GM21447 (cell line): Measurements from ENCODE around the gene SARNP.
"Not testable (repeated sequence)": the region's sequence is repeated elsewhere in the genome, so short reads cannot be mapped to it uniquely, and the experiment has no call there.

ENCODE experiments used
- ATAC-seq: cut with Tn5 transposase; IDR thresholded peaks from one replicate; pipeline ENCODE4 v1.9.1; 2021; ENCODE audit not compliant: unreplicated experiment

Gene SARNP

DNA sequence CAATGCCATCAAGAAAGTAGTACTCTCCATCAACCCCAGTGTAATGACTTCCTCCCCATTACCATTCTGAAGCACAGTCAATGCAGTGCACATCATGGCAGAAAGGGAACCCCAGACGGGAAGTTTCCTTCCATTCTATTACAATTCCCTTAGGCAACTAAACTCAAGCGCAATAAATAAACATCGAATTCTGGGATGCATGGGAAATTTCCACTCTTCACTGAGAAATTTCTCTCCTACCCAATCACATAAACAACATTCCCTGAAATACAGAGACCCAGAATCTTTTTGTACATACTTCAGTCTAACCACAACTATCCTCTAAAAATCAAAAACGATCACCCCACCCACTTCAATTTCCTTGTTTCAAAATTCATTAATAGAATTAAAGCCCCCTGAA, 20.0 kb downstream of the SARNP start:
- ATAC-seq, result no peak

DNA sequence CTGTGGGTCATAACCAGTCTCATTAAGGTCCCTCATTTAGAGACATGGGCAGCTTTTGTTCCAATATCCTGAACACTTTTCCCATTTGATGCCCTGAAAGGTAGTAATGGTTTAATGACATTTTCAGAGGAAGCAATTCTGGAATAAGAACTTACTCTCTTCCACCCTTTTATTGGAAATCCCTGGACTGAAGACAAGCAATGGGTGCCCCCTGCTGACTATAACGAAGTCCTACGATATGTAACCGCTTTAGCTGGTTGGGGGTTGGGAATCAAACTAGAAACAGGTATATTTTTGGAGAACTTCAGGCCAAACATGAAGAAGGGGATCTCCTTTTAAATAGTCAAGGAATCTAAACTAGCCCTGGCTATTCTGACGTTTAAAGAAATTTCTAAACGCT, 20.5 kb downstream of the SARNP start:
- ATAC-seq, result no peak

DNA sequence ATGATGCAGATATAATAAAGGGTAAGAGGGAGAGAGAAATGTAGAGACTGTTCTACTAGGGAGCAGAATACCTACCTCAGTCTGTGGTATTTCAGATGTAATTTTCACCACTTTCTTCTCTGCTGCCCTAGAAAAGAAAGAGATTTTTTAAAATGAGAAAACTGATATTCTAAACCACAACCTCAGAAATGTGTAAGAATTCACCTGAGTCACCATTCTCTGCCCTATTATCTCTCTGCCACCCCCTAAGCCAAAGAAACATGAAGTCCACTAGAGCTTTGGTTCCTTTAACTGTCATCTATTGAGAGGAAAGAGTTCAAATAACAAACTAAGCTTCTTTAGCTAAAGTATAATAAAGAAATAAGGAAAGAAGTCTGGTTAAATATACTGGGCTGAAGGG, 21.6 kb downstream of the SARNP start:
- no peak for ATAC-seq

DNA sequence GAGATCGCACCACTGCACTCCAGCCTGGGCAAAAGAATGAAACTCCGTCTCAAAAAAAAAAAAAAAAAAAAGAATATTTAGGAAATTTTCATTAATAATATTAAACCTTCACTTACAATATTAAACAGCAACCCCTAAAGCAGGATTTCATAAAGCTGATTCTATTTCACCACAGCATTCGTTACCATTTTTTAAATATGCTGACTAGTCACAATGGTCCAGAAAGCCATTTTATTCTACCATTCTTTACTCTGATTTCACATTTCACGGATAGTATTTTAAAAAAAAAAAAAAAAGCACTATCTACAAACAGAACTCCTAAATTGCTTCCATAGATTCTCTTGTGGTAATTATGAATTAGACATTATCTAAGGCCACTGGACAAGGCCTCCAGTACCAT, 27.6 kb downstream of the SARNP start:
- no peak for ATAC-seq

DNA sequence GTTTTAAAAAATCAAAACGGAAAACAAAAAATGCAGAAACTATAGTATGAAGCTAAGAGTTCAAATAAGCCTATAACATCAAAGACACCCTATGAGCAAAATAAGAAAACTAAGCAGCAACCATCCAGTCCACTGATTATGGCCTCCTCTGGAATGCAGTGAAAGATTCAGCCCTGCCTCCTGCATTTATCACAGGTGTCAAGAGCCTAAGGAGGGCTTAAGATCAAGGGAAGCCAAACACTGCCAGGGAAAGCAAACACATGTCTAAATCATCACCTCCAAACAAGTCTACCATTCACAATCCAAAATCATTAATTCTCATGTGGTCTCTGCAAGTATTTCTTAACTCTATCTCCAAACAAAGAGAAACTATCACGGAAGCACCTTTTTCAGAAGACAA, 28.4 kb downstream of the SARNP start:
- ATAC-seq, result no peak

DNA sequence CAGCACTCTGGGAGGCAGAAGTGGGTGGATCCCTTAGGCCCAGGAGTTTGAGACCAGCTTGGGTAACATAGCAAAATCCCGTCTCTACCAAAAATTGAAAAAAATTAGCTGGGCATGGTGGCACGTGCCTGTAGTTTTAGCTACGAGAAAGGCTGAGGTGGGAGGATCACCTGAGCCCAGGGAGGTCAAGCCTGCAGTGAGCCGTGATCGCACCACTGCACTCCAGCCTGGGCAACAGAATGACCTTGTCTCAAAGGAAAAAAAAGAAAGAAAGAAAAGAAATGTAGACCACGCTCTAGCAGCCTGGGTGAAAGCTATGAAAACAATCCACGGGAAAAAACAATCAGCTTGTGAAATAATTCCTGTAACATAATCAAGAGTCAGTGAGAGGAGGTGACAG, 29.0 kb downstream of the SARNP start:
- ATAC-seq, result no peak

DNA sequence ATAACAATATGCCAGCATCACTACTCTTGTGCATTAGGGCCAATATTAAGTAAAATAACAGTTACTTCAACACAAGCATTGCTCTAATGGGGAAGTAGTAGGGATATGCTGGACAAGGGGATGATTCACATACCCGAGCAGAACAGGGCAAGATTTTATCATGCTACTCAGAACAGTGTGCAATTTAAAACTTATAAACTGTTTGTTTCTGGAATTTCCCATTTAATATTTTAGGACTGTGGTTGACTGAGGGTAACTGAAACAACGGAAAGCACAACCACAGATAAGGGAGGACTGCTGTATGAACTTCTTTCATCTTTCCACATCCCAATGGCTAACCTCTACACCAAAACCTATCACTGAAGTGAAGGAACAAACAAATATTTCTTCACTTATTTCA, 36.8 kb downstream of the SARNP start:
- no peak for ATAC-seq

DNA sequence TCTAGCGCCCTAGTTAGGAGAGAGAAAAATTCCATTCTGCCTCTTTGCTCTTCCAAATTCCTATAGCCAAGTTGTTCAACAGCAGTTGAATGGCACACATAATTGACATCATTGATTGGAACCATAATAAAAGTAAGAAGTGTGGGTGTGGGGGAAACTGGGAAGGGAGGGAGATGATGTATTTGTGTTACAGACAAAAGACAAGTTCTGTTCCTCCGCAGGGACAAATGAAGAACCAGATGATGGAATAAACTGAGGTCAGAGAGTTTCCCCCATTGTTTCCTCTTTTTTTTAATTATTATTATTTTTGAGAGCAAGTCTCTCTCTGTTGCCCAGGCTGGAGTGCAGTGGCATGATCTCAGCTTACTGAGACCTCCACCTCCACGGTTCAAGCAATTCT, 39.7 kb downstream of the SARNP start:
- ATAC-seq, result no peak

DNA sequence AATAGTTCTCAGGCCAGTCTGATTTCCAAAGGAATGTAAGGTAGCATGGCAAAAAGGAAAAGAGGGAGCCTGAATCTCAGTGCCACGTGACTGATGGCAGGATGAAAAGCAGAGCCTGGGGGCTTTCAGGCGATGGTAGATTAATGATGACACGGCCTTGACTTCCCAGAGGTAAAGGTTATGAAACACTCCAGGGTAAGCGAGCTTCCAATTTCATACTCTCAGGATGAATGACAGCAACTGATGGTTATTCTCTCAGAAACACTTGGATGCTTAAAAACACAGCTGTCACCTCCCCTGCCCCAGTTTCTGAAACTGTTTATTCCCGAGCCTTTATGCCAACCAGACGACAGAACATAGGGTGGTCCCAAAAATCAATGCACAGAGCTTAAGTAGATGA, 45.8 kb downstream of the SARNP start:
- no peak for ATAC-seq

DNA sequence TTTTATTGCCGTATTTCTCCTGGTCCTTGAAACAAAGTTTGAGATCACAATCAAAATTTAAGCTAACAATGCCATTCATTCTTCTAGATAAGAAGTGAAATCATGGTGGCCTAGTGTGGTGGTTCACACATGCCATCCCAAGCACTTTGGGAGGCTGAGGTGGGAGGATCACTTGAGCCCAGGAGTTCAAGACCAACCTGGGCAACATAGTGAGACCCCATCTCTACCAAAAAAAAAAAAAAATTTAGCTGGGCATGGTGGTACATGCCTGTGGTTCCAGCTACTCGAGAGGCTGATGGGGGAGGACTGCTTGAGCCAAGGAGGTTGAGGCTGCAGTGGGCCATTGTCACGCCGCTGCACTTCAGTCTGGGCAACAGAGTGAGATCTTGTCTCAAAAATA, 50.4 kb downstream of the SARNP start:
- ATAC-seq, result no peak

DNA sequence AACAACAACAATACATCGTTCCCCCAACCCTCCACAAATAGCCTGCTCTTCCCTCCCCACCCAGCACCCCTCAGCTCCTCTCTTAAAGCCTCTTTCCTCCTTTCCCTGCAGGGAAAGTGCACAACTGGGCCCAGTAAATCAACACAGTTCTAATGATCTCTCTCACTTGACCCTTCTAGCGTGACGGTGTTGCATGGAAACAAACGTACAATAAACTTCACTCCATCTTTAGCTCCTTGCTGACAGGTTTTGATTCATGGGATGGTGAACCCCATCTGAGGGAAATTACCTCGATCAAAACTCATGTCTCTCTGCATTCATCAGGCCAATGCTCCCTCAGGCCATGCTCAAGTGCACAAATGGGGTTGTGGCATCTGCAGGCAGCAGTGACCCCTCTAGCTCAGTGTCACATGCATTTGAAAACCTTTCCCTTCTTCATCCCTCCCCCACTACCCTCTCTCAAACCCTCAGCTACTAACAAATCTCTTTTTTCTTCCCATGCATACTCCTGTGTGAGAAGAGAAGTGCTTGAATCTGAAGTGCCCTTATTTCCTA, 51.7 kb downstream of the SARNP start:
- no peak for ATAC-seq

DNA sequence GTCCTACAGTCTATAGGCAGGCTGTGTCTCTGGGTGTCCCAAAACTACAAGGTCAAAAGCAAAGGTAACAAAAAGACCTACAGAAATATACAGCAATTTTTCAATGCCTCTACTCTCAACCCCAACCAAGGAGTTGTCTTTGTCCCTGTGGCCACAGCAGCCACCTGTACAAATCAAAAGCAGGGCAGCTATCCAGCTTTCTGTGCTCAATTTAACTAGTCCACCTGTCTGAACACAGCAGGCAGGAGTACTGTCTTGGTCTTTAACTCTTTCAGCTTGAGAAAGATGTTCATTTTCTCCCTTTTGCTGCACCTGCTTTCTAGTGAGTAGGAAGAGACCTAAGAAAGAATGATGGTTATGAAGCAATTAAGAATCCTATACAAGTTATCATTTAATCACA, 54.9 kb downstream of the SARNP start:
- ATAC-seq, result no peak

DNA sequence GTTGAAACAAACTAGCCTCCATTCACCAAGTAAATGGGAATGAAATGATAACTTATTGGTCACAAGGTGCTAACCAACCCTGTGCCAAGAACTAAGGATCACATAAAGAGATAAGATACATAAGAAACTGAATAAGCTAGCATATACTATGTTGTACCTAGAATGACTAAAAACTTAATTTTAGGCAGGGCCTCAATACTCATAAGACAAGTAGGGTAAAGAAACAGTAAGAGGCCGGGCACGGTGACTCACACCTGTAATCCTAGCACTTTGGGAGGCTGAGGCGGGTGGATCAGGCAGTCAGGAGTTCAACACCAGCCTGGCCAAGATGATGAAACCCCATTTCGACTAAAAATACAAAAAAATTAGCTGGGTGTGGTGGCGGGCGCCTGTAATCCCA, 56.9 kb downstream of the SARNP start:
- ATAC-seq, result no peak

DNA sequence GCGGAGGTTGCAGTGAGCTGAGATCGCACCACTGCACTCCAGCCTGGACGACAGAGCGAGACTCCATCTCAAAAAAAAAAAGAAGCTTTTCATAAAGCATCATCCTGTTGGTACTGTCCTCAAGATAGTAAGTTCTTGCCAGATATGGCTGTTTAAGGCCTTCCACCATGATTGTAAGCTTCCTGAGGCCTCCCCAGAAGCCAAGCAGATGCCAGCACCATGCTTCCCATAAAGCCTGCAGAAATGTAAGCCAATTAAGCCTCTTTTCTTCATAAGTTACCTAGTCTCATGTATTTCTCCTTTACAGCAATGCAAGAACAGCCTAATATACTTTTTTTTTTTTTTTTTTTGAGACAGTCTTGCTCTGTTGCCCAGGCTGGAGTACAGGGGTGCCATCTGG, 58.9 kb downstream of the SARNP start:
- ATAC-seq, result not testable (repeated sequence)

DNA sequence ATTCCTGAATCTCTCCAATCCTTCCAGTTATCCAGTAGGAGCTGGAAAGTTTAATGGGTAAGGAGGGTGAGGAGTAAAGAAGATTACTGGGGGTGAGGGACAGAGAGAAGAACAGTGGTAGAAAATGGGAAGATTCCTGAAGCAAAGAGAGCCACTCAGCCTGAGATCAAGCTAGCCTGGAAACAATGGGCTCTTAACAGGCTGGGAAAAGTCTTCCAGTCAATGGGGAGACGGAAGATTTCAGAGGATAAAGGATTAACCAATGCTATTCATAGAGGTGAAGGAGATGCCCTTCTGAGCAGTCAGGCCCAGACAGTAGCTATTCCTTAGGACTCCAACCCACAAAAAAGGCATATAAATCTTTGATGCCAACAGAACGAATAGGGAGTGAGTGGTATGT, 59.8 kb downstream of the SARNP start:
- no peak for ATAC-seq

DNA sequence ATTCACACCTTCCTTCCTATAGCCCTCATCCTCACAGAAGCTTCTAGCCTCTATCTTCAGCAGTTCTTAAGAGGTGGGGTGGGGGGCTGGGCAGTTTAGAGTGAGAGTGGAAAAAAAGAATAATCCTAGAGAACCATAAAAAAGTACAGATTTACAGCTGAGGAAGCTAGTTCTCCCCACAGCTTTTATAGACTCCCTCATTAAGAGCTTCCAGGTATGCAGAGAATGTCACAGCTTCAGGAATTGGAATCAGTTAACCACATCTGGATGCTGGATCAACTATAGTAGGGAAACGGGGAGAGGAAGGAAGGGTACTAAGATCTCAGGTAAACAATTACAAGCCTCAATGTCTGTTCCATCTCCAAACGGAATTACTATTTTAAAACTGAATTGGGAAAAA, 62.3 kb downstream of the SARNP start:
- no peak for ATAC-seq

DNA sequence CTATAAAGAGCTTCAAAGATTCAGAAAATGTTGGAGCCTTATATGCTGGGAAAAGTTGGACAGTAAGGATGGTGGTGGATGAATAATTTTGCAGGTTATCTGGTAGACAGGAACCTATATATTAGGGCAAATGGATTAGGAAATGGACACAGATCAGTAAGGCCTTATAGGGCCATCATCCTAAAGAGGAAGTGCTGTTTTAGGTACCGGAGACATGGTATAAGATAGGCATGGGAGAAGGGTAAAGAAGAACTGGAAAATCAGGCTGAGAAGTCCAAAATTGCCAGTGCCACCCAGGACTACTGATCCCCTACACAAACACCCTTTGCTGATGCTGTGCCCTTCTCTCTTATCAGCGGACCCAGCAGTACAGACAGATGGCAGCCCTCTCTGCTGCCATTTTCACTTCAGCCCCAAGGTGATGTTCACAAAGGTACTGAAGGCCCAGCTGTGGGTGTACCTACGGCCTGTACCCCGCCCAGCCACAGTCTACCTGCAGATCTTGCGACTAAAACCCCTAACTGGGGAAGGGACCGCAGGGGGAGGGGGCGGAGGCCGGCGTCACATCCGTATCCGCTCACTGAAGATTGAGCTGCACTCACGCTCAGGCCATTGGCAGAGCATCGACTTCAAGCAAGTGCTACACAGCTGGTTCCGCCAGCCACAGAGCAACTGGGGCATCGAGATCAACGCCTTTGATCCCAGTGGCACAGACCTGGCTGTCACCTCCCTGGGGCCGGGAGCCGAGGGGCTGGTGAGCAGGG, 69.1 kb downstream of the SARNP start:
- ATAC-seq, result no peak

DNA sequence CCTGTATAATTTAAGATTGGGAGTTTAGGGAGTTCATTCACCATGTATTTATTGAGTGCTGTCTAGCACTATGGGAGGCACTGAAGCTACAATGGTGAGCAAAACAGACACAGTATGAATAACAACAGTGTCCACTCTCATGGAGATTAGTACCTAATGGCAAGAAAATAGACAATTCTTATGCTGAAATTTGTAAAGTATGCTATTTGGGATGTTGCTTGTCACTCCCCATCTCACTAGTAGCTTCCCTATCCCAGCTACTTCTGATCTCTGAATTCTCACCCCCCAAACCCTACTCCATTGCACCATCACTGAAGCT, 70.7 kb downstream of the SARNP start:
- no peak for ATAC-seq

DNA sequence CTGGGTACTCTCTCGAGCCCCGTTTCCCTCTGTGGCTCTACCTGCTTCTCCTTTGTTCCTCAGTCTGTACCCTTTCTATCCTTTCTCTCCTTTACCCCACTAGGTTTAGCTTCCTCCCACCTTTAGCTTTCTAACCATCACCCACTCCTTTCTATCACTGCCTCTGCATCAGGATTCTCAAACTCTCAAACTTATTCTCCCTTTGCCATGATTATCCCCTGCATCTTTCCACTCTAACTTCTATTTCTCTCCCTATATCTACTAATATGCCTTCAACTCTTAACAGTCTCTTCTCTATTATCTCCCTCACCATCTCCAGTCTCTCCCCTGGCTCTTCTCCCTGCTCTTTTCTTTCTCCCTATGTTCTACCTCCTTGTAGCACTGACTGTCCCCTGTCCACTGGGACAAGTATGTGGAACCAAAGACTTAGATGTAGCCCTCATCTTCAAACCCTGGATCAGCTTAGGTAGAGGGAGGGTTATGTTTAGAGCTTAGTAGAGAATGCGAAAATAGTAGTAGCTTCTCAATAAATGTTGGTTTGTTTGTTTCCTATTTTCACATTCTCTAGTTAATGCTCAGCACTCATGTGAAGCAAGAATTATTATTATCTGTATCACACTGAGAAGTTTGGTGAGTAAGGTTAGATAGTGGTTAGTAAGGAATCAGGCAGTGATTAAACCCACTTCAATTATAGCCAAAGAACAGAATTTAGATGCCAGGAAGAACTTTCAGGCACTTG, 71.2 kb downstream of the SARNP start:
- no peak for ATAC-seq

DNA sequence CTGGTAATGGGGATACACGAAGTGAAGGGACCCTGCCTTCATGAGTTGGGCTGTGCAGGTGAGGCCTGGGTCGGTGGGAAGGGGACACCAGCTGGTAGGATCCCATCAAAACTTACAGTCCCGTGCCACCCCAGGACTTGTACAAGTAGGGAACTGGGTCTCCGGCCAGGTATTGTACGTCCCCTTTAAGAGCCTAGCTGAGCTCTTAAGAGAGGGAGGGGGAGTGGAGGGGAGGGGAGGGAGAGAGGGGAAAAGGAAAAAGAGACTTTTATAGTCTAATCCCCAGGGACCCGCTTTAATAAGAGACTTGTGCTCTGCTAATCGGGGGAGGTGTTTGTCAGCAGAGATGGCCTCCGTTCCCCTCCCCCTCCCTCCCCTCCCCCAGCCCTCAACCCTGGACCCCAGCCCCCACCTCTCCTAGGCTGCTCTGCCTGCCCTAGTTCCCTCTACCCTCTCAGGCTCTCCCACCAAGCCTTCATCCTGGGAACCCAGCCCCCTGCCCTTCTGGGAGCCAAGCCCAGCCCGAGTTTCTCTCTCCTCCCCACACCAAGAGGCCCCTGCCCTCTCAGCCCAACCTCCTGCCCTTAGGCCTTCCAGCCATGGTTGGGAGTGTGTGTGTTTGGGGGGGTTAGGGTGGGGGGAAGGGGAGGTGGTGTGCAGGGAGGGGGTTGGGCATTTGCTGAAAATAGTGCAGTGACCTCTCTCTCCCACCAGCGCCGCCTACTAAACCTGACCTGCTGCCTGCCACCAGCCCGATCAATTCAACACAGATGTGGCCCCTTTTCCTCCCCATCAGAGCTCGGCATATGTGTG, 72.0 kb downstream of the SARNP start:
- no peak for ATAC-seq

DNA sequence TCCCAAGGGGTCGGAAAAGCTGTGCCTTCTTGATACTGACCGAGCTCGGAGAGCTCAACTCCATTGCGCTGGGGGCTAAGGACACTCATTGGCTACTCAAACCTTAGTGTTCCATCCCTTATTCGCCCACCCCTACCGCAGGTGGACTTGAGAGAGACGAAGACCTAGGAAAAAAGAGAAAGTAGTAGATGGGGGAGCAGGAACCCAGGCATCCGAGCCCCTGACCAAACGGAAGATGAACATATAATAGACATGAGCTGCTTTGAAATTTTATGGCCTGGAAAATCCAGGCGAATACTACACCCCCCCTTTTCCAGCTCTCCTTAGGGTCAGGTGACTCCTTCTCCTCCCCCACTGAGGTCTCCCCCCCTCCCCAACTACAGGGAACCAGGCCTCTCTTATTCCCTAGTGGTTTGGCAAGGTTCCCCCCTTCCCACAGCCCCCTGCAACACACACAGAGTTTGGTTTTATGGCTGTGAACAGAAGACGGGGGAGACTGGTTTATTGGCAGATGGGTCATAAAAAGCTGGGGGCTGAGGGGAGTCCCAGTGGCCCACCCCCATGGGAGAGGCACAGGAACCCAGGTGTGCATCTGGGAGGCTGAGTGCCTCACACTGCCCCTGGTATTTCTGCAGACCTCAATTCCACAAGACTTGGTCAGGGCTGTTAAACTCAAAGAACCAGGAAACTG, 73.0 kb downstream of the SARNP start:
- ATAC-seq, result no peak
